Measurements from ENCODE around the gene LRRC7.
"Not testable (repeated sequence)": the region's sequence is repeated elsewhere in the genome, so short reads cannot be mapped to it uniquely, and the experiment has no call there.

LRRC7 gene

DNA sequence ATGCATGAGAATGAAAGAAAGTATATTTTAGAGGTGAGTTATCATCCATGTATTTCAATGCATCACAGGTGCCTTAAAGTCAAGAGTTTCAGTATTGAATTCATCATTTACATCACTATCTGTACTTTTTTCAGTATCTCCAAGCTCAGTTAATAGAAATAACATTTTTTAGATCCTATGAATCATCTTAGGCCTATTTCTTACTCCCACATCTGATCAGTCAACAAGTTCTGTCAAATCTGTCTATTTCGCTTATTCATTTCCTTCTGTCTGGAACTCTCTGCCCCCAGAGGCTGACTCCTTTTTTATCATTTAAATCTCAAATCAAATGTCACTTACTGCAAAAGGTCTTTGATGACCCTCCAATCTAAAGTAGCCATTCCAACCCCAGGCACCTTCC, 295.2 kb downstream of the LRRC7 start:
- DNase-seq (ENCODE audit: low read depth in 2 of 3, low spot score in 1 of 3): no peak

DNA sequence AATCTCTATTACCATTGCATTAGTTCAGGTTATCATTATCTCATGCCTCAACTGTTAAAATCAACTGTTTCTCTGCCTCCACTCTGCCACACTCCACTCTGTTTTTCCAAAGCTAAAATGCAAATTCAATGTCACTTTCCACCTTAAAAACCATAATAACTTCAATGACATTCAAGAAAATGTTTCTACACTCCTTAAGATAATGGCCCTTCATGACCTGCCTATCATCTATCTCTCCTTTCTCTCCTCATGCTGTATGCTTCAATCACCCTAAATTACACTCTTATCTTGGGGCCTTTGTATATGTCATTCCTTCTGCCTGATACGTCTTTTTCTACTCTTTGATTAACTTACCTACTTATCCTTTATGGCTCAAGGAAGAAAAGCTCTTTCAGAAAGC, 296.0 kb downstream of the LRRC7 start:
- no peak for DNase-seq (ENCODE audit: low read depth in 2 of 3, low spot score in 1 of 3)

DNA sequence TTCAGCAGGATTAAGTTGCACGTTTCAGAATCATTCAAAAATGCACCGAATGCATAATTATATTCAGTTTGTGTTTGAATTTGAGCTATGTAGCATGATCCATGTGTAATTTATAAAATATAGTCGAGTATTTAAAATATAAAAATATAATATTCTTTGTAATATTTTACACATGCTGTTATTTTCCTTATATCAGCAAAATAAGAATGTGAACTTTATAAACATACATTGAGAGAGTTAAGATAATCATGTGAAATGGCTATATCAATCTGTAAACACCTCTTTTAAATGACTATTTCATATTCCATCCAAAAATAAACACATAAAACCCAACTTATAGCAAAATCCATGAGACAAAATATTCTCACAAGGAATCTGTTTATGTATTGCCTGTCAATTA, 303.7 kb downstream of the LRRC7 start:
- no peak for DNase-seq (ENCODE audit: low read depth in 2 of 3, low spot score in 1 of 3)

DNA sequence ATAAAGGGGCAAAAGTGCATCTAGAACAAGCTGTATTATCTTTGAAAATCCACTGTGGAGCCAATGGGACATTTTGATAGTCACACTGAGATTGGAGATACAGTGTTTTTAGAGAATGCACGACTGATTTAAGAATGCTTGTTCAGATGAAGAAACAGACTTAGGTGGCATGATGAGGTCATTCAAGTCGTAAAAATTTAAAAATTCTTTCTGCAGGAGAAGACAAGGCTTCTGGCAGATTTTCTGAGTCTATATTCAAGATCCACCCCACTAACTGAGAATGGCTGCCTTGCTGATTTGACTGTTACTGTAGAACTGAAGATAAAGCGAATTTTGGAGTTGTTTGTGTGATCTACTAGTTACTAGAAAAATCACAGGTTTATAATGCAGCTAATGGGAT, 310.6 kb downstream of the LRRC7 start:
- no peak for DNase-seq (ENCODE audit: low read depth in 2 of 3, low spot score in 1 of 3)

DNA sequence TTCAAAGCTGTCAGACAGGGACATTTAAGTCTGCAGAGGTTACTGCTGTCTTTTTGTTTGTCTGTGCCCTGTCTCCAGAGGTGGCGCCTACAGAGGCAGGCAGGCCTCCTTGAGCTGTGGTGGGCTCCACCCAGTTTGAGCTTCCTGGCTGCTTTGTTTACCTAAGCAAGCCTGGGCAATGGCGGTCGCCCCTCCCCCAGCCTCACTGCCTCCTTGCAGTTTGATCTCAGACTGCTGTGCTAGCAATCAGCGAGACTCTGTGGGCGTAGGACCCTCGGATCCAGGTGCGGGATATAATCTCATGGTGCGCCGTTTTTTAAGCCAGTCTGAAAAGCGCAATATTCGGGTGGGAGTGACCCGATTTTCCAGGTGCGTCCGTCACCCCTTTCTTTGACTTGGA, 320.3 kb downstream of the LRRC7 start:
- DNase-seq (ENCODE audit: low read depth in 2 of 3, low spot score in 1 of 3): not testable (repeated sequence)

DNA sequence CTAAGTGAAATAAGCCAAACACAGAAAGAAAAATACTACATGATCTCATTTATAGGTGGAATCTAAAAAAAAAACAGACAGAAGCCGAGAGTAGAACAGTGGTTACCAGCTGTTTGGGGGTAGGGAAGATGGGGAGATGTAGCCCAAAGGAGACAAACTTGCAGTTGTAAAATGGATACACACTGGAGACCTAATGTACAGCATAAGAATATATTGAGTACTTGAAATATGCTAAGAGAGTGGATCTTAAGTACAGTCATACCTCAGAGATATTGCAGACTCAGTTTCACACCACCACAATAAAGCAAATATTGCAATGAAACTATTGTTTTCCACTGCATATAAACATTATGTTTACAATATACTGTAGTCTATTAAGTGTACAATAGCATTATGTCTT, 320.9 kb downstream of the LRRC7 start:
- no peak for DNase-seq (ENCODE audit: low read depth in 2 of 3, low spot score in 1 of 3)

DNA sequence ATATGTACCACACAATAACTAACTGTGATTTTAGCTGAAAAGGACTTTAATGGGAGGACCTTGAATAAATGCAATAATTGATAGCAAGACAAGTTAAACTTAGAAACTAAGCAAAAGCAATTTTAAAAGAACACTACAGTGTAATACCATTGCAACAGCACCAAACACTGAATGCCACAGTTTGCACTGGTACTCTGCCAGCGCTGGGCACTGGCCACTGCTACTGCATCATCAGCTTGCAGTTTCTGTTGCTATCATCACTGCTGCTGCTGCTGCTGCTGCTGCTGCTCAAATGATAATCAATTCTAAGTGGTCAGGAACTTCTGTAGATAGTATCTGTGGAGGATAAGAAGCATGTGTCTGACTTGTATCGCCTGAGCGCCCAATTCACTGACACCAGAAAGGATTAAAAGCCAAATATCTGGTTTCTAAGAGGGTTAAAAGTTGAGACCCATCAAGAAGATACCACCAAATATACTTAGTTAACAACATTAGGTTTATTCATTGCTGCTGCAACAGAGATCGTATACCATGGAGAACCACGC, 330.8 kb downstream of the LRRC7 start:
- no peak for DNase-seq (ENCODE audit: low read depth in 2 of 3, low spot score in 1 of 3)

DNA sequence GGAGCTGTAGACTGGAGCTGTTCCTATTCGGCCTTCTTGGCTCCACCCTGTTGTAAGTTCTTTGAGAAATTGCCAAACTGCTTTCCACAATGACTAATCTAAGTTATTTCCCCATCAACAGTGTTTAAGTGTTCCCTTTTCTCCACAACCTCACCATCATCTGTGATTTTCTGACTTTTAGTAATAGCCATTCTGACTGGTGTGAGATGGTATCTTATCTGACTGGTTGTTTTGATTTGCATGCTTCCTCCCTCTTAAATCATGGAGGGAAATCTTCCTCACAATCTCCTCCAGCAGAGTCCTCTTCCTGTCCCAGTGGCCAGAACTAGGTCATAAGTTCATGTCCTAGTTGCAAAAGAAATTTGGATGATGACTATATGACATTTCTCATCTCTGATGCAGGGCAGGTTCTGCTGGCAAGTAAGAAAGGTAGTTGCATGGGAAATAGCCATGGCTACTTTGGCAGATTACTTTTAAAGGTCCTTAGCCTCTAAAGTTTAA, 343.6 kb downstream of the LRRC7 start:
- DNase-seq (ENCODE audit: low read depth in 2 of 3, low spot score in 1 of 3): no peak

DNA sequence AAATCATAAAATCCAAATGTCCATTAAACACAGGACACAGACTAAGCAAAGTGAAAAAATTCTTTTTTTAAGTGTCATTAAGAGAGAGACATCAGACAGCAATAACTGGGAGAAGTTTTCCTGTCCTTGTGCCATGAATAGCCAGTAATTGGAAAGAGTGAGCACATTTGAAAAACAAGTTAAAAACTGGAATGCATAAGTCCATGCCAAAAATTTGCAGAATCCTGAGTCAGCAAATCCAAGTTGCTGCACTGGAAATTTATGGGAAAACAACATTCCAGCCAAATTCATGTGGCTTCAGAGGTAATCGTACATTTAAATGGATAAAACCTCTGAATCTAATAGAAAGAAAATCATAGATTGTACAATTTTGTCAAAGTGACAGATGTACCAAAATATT, 346.3 kb downstream of the LRRC7 start:
- no peak for DNase-seq (ENCODE audit: low read depth in 2 of 3, low spot score in 1 of 3)

DNA sequence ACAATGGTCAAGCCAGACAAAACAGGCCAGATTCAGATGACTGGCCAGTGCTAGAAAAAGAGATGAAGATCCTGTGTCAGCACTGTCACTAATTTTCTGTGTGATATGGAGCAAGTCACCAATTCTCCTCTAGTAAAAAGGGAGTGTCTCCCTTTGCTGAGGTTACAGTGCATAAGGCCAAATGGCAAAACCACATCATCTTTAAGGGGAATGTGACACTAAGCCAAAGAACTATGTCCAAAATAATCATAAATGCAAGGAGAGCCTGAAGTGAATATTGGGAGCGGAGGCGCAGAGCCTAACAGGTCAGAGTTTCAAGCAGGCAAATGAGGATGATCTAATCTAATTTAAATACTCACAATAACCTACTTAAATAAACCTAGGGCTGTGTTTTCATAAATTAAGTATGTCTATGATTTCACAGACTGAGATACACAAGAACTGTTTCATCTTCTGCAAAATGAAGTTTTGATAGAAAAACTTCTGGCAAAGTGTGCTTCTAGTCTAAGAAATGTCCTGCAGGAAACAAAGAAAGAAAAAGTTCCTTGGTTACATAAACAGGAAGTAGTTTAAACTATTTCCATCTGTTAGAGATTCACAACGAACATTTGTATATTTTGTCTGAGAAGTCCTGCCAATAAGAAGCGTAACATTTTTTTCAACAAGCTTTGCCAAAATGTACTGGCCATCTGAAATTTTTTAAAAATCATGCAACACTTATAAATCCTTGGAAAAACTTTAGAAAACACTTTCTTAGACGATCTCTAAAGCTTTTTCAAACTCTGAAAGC, 347.4 kb downstream of the LRRC7 start:
- no peak for DNase-seq (ENCODE audit: low read depth in 2 of 3, low spot score in 1 of 3)

DNA sequence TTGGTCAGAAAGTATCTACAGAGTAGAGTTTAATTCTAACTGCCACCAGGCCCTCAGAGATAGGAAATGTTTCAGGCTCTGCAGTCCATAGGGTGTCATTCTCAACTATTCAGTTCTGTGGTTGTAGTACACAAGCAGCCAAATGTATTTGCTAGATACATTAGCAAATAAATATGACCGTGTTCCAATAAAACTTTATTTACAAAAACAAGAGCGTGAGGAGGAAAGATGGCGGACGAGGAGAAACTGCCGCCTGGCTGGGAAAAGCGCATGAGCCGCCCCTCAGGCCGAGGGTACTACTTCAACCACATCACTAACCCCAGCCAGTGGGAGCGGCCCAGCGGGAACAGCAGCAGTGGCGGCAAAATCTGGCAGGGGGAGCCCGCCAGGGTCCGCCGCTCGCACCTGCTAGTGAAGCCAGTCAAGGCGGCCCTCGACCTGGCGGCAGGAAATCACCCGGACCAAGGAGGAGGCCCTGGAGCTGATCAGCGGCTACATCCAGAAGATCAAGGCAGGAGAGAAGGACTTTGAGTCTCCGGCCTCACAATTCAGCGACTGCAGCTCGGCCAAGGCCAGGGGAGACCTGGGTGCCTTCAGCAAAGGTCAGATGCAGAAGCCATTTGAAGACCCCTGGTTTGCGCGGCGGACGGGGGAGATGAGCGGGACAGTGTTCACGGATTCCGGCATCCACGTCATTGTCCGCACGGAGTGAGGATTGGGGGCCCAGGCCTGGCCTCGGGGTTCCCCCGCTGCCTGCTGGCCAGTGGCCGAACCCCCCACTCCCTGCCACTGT, 351.6 kb downstream of the LRRC7 start:
- DNase-seq (ENCODE audit: low read depth in 2 of 3, low spot score in 1 of 3): no peak

DNA sequence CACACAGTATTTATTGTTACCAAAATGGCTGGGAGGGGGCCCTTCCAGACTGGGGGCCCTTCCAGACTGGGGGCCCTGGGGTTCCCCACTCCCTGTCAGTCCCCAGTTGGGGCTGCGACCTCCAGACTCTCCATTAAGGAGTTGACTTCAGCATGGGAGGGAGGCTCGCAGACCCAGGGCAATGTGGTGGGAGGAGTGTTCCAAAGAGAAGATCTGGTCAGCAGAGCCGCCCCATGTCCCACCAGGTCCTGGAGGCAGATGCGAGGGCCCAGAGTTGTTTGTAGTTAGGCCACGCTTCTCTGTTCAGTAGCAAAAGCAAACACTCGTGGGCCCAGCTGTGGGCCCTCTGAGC, 352.2 kb downstream of the LRRC7 start:
- DNase-seq (ENCODE audit: low read depth in 2 of 3, low spot score in 1 of 3): no peak

DNA sequence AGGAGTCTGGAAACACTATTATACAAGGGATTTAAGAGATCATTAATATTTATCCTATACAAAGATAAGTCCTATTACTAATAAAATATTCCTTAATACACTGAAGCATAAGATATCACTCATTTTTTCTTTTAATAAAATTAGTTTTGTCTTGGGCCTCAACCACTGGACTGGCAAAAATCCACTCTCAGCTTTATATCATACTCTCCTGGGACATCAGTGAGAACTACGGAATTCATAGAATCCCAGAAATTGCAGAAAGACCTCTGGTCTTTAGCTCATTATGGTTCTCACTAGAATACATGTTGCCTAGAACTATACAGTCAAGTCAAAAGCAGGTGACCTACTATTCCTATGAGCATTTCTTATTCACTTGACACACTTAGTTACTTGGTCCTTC, 352.7 kb downstream of the LRRC7 start:
- no peak for DNase-seq (ENCODE audit: low read depth in 2 of 3, low spot score in 1 of 3)

DNA sequence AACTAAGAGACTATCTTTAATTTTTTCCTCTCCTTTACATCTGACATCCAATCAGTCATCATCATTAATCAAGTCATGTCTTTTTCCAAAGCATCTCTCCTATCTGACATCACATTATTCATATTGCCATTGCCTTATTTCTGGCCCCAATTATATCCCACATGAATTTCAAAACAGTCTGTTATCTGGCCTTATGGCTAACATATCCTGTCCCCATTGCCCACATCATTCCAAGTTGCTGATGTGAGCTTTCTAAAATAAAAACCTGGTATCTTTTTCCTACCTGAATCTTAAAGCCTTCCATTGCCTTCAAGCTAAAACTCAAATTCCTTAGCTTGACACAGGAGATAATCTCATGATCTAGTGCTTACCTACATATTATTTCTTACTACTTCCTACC, 353.8 kb downstream of the LRRC7 start:
- DNase-seq (ENCODE audit: low read depth in 2 of 3, low spot score in 1 of 3): no peak

DNA sequence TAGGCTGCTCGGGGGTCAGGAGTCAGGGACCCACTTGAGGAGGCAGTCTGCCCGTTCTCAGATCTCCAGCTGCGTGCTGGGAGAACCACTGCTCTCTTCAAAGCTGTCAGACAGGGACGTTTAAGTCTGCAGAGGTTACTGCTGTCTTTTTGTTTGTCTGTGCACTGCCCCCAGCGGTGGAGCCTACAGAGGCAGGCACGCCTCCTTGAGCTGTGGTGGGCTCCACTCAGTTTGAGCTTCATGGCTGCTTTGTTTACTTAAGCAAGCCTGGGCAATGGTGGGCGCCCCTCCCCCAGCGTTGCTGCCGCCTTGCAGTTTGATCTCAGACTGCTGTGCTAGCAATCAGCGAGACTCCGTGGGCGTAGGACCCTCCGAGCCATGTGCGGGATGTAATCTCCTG, 360.5 kb downstream of the LRRC7 start:
- DNase-seq (ENCODE audit: low read depth in 2 of 3, low spot score in 1 of 3): not testable (repeated sequence)

DNA sequence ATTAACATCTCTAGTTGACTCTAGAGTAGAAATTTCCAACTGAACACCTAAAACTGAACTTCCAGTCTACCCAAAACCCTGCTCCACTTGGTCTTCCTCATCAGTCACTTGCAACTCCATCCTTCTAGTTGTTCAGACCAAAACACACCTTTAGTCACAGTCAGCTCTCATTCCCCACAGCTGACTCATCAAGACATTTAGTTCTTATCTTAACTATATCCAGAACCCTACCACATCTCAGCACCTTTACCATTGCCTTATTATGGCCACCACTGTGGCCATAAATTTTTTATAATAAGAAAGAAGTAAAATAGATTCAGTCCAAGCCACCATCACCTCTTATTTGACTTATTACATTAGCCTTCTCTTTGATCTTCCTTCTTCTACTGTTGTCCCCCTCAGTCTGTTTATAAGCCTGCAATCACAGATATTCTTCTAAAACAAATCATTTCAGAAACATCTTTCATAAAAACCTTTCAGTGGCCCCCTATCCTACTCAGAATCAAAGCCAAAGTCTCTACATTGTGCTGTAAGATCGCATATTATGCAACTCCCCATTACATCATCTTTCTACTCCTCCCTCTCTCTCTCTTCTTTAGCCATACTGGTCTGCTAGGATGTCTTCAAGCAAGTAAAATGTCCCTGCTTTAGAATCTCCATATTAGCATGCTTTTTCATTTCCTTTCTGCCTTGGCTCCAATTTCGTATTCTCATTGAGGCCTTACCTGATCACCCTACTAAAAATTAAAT, 361.8 kb downstream of the LRRC7 start:
- no peak for DNase-seq (ENCODE audit: low read depth in 2 of 3, low spot score in 1 of 3)

DNA sequence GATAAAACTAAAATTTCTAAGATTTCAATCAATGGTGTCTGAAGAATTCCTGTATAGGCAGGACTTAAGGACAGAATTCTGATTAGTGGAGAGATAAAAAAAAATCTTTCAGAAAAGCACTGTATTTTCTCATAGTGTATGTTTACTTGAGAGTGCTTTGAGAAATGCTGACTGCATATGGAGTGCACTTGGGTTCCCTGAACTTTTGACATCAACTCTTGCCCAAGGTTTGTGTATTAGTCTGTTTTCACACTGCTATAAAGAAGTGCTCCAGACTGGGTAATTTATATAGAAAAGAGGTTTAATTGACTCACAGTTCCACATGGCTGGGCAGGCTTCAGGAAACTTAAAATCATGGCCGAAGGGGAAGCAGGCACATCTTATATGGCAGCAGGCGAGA, 362.7 kb downstream of the LRRC7 start:
- DNase-seq (ENCODE audit: low read depth in 2 of 3, low spot score in 1 of 3): no peak

DNA sequence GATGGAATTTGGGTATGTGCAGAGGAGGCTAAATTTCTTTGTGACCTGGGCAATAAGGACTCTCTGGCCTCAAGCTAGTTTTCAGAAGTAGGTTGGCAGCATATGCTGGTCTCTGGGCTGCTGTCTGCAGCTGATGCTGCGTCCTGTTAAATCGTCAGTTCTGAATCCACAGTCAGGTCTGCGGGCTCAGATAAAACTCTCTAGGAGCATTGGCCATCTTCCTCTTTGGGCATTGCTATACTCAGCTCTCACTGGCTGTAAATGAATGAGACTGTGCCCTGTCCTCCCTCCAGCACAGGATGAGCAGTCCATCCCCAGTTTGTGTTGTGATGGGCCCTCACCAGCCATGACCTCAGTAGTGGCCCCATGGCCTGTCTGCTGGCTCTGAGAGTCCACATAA, 365.0 kb downstream of the LRRC7 start:
- no peak for DNase-seq (ENCODE audit: low read depth in 2 of 3, low spot score in 1 of 3)

DNA sequence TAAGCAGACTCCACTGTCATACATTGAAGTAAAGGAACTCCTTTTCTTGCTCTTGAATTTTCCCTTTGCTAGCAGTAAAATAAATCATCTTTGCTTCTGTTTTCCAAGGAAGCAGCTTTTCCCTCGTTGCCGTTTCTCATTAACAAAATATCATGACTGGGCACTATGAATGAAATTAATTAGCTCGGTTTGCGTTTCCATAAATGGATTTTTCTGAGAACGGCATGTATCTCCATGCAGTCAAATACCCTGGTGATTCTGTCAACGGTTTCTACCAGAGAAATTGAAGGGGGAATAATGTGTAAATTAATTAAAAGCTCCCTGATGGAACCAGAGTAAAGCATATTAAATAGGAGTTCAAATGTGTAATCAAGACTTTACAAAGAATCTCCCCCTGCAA, 372.5 kb downstream of the LRRC7 start:
- DNase-seq (ENCODE audit: low read depth in 2 of 3, low spot score in 1 of 3): no peak

DNA sequence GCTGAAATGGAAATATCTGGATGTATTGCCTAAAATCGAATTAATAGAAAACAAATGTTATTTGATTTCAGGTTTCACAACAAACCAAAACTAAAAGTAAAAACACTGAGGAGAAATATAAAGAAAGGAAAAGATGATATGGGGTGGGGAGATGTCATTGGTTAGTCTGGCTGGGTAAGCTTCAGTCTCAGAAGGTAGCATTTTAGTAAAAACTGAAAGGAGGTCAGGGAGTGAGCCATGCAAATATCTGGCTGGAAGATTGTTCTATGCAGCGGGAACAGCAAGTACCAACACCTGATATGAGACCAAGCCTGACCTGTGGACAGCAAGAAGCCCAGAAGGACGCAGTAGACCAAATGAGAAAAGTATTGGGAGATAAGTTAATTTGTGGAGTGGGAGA, 373.1 kb downstream of the LRRC7 start:
- no peak for DNase-seq (ENCODE audit: low read depth in 2 of 3, low spot score in 1 of 3)

DNA sequence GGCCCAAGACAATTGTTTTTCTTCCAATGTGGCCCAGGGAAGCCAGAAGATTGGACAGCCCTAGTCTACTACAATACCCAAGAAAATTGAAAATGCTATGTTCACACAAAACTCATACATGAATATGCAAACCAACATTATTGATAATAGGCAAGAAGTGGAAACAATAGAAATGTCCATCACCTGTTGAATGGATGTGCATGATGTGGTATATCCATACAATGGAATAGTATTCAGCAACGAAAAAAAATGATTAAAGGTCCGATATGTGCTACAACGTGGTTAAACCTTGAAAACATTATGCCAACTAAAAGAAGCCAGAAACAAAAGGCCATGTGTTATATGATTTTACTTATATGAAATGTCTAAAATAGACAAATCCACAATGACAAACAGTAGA, 375.3 kb downstream of the LRRC7 start:
- DNase-seq (ENCODE audit: low read depth in 2 of 3, low spot score in 1 of 3): no peak

DNA sequence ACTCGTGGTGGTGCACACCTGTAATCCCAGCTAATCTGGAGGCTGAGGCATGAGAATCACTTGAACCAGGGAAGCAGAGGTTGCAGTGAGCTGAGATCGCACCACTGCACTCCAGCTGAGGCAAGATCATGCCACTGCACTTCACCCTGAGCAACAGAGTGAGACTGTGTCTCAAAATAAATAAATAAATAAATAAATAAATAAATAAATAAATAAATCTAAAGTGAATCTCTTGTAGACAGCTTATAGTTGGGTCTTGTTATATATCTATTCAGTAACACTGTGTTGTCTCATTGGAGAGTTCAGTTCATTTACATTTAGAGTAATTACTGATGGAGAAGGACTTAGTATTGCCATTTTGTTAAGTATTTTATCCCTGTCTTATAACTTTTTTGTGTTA, 379.2 kb downstream of the LRRC7 start:
- no peak for DNase-seq (ENCODE audit: low read depth in 2 of 3, low spot score in 1 of 3)

Measured in stimulated activated CD4-positive, alpha-beta T cell treated with anti-CD3 and anti-CD28 coated beads, Interleukin-12 subunit alpha, Interleukin-12 subunit beta, amount 100 ng/mL, for 48 hours (primary cell).